Activated naive CD4-positive, alpha-beta T cell treated with anti-CD3 and anti-CD28 coated beads, Interleukin-2, amount 50 U/mL, for 24 hours (primary cell): ENCODE measurements around the gene ABCB11.
"Not testable (repeated sequence)": the region's sequence is repeated elsewhere in the genome, so short reads cannot be mapped to it uniquely, and the experiment has no call there.

Experiments used
- H3K27ac Mint-ChIP-seq: one replicate; pipeline ENCODE4 v1.8.0; 2021; ENCODE audit warnings: mild to moderate bottlenecking, mixed read lengths
- H3K27me3 Mint-ChIP-seq: one replicate; pipeline ENCODE4 v1.8.0; 2021; ENCODE audit warnings: mixed read lengths
- H3K36me3 Mint-ChIP-seq: one replicate; pipeline ENCODE4 v1.8.0; 2021; ENCODE audit warnings: mixed read lengths
- H3K4me1 Mint-ChIP-seq: one replicate; pipeline ENCODE4 v1.8.0; 2021; ENCODE audit warnings: mixed read lengths
- H3K4me3 Mint-ChIP-seq: one replicate; pipeline ENCODE4 v1.8.0; 2021; ENCODE audit warnings: mild to moderate bottlenecking, mixed read lengths
- H3K9me3 Mint-ChIP-seq: one replicate; pipeline ENCODE4 v1.8.0; 2021; ENCODE audit warnings: mixed read lengths

ABCB11 gene

DNA sequence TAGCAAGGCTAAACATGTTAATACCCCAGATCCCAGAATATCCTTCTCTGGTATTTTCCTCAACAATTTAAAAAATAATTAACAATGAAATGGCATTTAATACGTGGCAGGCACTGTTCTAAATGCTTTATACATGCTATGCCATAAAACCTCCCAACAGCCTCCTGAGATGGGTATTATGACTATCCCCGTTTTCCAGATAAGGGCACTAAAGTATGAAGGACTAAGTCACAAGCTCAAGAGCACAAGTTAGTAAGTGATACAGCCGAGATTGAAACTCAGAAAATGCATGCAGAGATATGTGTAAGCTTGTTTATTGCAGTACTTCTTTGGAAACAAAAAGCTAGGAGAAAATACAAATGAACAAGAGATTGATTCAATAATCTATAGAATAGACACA, 8.0 kb downstream of the ABCB11 start:
- Mint-ChIP-seq H3K9me3 (no peaks in the 10 kb centered on the region), H3K36me3 (no peaks in the 10 kb centered on the region), H3K27ac (no peak overlapping the region), H3K4me1 (peaks cover 7% of the 10 kb centered on the region), H3K27me3 (peaks cover 2% of the 10 kb centered on the region), H3K4me3 (no peak overlapping the region)

DNA sequence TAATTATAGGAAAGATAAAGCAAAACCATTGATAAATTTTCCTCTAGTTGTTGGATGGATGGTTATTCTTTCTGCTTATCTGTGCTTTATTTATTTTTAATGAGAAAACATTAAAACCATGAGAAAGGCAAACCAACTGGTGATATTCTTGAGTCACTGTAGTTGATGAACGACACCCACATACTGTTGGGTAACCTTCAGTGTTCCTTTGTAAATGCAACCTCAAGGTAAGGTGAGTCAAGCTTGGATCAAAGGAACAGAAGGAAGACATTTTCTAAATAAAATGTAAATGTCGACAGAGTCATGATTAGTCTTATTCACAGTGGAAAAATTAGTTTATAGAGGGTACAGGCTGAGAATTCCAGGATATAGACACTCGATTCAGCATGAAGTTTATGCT, 12.7 kb downstream of the ABCB11 start:
- no peak overlapping the region for H3K4me3 Mint-ChIP-seq
- no peaks in the 10 kb centered on the region for H3K9me3 Mint-ChIP-seq
- no peaks in the 10 kb centered on the region for H3K4me1 Mint-ChIP-seq
- peaks cover 2% of the 10 kb centered on the region for H3K27me3 Mint-ChIP-seq
- H3K36me3 Mint-ChIP-seq: no peaks in the 10 kb centered on the region
- H3K27ac Mint-ChIP-seq: no peak overlapping the region

DNA sequence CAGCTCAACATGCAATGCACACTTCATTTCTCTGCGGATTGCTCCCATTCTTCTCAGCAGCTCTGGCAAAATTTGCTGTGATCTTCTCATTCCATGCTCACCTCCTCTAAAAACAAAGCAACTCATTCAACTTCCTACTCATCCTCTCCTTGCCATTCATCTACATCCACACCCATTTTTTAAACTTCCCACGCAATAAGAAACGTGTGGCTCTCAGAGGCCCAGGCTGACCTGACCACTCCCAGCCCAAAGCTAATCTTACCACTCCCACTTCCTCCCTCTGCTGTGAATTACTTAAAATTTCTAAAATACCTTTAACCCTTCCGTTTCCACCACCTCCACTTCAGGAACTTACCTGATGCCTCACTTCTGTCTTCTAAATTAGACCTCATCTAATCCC, 15.2 kb downstream of the ABCB11 start:
- Mint-ChIP-seq H3K9me3 (no peaks in the 10 kb centered on the region), H3K27ac (no peak overlapping the region), H3K36me3 (no peaks in the 10 kb centered on the region), H3K27me3 (peaks cover 2% of the 10 kb centered on the region), H3K4me1 (no peaks in the 10 kb centered on the region), H3K4me3 (no peak overlapping the region)

DNA sequence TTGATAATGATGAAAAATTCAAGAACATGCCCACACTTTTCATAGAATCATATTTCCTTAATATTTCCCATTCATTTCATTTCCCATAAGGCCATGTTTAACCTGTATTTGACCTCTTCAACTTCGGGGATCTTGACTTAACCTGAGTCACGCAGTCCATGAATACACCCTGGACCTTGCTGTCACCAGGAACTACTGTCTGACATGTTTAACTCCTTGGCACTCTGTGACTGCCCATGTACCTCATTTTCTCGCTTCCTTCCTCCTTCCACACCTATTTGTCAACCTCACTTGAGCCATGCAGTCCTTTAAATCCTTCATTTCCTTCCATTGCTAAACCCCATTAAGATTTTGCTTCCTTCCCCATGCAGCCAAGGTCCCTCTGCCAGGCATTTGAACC, 16.3 kb downstream of the ABCB11 start:
- H3K9me3 Mint-ChIP-seq: no peaks in the 10 kb centered on the region
- H3K36me3 Mint-ChIP-seq: no peaks in the 10 kb centered on the region
- peaks cover 2% of the 10 kb centered on the region for H3K27me3 Mint-ChIP-seq
- H3K4me1 Mint-ChIP-seq: no peaks in the 10 kb centered on the region
- H3K4me3 Mint-ChIP-seq: no peak overlapping the region
- no peak overlapping the region for H3K27ac Mint-ChIP-seq

DNA sequence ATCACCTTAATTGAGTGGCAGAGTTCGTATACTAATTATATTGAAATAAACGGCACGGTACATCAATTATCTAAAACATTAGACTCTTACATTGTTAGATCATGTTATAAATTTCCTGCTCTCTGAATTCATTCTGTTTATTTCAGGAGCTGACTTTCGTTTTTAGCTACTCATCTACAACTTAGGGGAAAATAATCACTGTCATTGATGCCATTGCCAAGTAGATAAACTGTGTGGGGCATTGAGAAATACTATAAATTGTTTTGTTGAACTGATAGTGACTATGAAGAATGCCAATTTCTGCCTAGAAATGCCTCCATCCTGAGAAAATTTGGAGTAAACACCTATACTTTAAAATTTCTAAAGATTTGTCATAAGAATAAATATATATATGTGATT, 17.5 kb downstream of the ABCB11 start:
- H3K27ac Mint-ChIP-seq: no peak overlapping the region
- no peaks in the 10 kb centered on the region for H3K36me3 Mint-ChIP-seq
- H3K9me3 Mint-ChIP-seq: no peaks in the 10 kb centered on the region
- H3K4me1 Mint-ChIP-seq: no peaks in the 10 kb centered on the region
- H3K4me3 Mint-ChIP-seq: no peak overlapping the region
- H3K27me3 Mint-ChIP-seq: no peaks in the 10 kb centered on the region

DNA sequence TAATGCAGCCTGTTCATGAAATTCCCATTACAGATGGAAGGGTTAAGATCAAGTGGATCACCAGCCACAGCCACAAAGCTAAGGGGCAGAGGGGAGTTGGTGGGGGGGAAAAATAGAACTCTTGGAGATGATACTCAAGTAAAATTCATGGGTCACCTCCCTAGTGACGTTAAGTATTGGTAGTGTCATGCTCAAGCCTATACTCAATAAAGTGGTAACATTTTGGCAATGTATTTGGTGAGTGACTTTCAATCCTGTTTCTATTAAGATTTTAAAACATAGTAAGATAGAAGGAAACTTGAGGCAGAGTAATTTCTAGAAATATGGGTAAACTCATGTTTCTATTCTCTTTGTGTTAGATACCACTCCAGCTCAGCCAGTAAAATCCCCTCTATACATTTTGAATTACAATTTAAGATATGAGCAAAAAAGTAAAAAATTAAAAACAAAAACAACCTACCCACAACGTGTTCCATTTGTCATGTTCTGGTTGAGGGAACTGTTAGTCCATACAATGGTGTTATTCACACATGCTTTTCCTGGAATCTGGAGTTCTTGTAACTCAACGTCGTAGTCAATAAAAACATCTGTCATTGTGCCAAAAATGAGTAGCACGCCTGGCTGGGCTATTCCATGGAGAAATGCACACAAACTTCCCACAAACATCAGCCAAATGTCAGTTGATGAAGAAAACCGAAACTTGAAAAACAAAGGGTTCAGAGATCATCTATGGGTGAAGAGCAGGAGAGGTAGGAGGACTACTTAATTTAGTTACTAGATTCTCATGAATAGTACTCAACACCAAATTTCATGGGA, 18.1 kb downstream of the ABCB11 start:
- no peaks in the 10 kb centered on the region for H3K27me3 Mint-ChIP-seq
- no peak overlapping the region for H3K27ac Mint-ChIP-seq
- H3K4me3 Mint-ChIP-seq: no peak overlapping the region

DNA sequence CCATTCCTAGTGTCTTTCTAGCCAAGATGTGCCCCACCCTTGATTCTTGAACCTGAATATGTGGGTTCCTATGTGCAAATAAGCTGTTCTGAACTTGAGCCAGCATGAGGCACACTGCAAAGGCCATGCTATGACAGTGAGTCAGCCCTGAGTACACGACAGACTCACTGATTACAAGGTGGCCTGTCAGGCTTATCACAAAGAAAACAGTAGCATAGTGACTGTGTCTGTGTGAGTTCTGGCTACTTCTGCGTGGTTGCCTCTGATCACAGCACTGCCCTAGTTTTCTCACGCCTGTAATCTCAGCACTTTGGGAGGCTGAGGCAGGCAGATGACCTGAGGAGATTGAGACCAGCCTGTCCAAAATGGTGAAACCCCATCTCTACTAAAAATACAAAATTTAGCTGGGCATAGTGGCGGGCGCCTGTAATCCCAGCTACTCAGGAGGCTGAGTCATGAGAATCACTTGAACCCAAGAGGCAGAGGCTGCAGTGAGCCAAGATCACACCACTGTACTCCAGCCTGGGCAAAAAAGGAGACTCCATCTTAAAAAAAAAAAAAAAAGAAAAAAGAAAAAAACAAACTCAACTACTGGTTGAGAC, 18.8 kb downstream of the ABCB11 start:
- H3K4me1 Mint-ChIP-seq, H3K27ac Mint-ChIP-seq, H3K27me3 Mint-ChIP-seq, H3K36me3 Mint-ChIP-seq, H3K4me3 Mint-ChIP-seq, H3K9me3 Mint-ChIP-seq: not testable (repeated sequence)

More for the DNA sequence above, 18.1 kb downstream of the ABCB11 start:
- Mint-ChIP-seq H3K36me3 (no peaks in the 10 kb centered on the region), H3K9me3 (no peaks in the 10 kb centered on the region), H3K4me1 (no peaks in the 10 kb centered on the region)

DNA sequence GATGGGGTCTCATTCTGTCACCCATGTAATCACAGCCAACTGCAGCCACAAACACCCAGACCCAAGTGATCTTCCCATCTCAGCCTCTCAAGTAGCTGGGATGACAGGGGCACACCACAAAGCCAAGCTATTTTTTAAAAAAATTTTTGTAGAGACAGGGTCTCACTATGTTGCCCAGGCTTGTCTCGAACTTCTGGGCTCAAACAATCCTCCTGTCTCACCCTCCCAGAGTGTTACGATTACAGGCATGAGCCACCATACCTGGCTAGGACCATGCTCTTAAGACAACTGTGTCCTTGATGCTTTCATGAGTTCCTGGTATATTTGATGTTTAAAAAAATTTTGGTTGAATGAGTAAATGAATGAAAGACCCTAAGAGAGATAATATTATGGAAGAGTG, 19.4 kb downstream of the ABCB11 start:
- no peaks in the 10 kb centered on the region for H3K27me3 Mint-ChIP-seq
- H3K4me3 Mint-ChIP-seq: no peak overlapping the region
- H3K27ac Mint-ChIP-seq: no peak overlapping the region
- no peaks in the 10 kb centered on the region for H3K4me1 Mint-ChIP-seq
- H3K9me3 Mint-ChIP-seq: no peaks in the 10 kb centered on the region
- H3K36me3 Mint-ChIP-seq: no peaks in the 10 kb centered on the region

DNA sequence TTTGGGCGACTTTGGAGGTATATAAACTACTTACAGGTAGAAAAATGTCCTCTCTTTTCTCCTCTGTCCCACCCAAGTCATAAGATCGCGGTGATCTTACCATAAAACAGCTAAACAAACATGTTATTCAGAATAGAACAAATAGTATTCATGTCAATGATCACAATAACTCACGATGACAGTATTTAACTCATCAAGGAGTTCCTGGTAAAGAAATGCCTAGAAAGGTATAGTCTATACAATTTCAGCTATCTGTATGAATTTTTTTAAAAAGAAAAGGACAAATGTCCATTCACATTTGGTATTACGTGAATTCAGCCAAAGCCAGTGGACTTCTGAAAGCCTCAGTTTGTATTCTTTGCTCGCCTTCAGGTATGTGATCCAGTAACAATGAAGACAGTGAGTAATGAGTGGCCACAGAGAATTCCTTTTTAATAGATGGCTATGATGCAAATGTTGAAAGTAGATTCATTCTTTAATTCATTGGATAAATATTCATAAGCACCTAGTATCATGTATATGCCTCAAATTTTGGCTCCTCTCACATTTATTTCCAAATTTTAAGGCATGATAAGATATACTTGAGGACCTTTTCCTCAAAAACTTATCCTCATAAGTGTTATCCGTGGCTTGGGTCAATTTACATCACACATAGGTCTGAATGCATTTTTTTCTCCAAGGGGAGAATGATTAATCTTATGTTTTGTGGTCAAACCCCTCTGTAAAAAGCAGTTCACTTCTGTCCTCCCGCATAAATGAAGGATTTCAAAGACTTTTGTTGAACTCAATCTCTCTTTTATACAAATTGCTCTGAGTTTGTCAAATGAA, 20.3 kb downstream of the ABCB11 start:
- Mint-ChIP-seq H3K4me1 (no peaks in the 10 kb centered on the region), H3K27me3 (no peaks in the 10 kb centered on the region), H3K27ac (no peak overlapping the region), H3K4me3 (no peak overlapping the region), H3K9me3 (no peaks in the 10 kb centered on the region), H3K36me3 (no peaks in the 10 kb centered on the region)

DNA sequence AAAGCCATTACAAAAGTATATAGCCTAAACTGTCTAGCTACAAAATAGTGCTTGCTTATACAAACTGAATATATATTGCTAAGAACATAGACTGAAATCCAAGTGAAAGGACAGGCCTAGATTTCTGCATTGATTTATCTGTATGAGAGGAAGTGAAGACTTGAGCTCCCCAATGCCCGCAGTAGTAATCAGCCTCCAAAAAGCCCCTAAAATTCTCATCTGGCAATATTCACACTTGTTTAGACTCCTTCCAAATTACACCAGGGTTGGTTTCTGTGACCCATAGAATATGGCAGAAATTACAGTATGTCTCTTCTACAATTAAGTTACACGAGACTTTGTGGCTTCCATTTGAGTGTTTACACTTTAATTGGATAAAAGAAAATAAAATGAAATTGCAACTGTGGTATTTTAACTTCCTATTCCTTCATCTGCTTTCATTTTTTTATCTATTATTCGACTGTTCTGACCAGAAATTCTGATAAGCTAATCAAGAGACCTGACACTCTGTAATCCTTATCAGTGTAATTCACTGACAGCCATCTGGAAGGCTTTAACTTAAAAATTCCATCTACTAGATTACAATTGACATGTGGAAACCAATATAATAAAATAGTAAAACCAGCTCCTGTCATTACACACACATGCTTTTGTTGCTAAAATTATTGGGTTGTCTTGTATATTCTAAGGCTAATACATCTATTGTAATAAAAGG, 21.1 kb downstream of the ABCB11 start:
- H3K4me1 Mint-ChIP-seq: no peaks in the 10 kb centered on the region

DNA sequence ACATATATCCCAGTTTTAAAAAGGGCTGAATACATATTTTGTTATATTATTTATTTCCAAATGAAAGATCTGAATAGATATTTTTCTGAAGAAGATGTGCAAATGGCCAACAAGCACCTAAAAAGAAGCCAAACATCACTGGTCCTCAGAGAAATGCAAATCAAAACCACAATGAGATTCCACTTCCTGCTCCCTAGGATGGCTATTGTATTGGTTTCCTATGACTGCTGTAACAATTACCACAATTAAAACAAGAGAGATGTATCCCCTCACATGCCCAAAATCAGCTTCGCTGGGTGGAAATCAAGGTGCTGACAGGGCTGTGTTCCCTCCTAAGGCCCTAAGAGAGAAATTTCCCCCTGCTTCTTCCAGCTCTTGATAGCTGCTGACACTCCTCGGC, 23.2 kb downstream of the ABCB11 start:
- peaks cover 1% of the 10 kb centered on the region for H3K27me3 Mint-ChIP-seq
- H3K9me3 Mint-ChIP-seq: no peaks in the 10 kb centered on the region
- no peak overlapping the region for H3K27ac Mint-ChIP-seq
- no peaks in the 10 kb centered on the region for H3K4me1 Mint-ChIP-seq
- no peak overlapping the region for H3K4me3 Mint-ChIP-seq
- no peaks in the 10 kb centered on the region for H3K36me3 Mint-ChIP-seq

More for the DNA sequence above, 21.1 kb downstream of the ABCB11 start:
- H3K27ac Mint-ChIP-seq: no peak overlapping the region
- no peak overlapping the region for H3K4me3 Mint-ChIP-seq
- no peaks in the 10 kb centered on the region for H3K9me3 Mint-ChIP-seq
- H3K36me3 Mint-ChIP-seq: no peaks in the 10 kb centered on the region
- H3K27me3 Mint-ChIP-seq: no peaks in the 10 kb centered on the region

DNA sequence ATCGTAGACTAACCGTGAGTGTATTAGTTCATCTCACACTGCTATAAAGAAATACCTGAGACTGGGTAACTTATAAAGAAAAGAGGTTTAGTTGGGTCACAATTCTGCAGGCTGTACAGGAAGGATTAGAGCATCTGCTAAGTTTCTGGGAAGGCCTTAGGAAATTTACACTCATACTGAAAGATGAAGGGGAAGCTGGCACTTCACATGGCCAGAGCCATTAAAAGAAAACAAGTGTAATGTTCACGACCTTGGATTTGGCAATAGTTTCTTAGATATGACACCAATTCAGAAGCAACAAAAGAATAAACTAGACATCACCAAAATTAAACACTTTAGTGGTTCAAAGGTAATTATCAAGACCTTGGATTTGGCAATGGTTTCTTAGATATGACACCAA, 23.8 kb downstream of the ABCB11 start:
- Mint-ChIP-seq H3K4me3 (no peak overlapping the region), H3K27ac (no peak overlapping the region), H3K4me1 (no peaks in the 10 kb centered on the region), H3K27me3 (peaks cover 1% of the 10 kb centered on the region), H3K9me3 (no peaks in the 10 kb centered on the region), H3K36me3 (no peaks in the 10 kb centered on the region)

DNA sequence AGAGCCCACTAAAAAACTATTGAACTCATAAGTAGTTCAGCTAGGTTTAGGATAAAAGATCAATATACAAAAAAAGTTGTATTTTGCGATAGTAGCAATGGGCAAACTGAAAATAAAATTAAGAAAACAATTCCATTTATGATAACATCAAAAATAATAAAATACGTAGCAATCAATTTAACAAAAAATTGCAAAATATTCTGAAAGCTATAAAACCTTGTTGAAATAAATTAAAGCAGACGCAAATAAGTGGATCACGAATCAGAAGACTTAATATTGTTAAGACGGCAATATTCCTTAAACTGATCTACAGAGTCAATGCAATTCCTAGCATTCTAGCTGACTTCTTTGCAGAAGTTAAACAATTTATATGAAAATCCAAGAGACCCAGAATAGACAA, 24.5 kb downstream of the ABCB11 start:
- Mint-ChIP-seq H3K4me3 (no peak overlapping the region), H3K9me3 (no peaks in the 10 kb centered on the region), H3K27ac (no peak overlapping the region), H3K4me1 (no peaks in the 10 kb centered on the region), H3K27me3 (peaks cover 1% of the 10 kb centered on the region), H3K36me3 (no peaks in the 10 kb centered on the region)

DNA sequence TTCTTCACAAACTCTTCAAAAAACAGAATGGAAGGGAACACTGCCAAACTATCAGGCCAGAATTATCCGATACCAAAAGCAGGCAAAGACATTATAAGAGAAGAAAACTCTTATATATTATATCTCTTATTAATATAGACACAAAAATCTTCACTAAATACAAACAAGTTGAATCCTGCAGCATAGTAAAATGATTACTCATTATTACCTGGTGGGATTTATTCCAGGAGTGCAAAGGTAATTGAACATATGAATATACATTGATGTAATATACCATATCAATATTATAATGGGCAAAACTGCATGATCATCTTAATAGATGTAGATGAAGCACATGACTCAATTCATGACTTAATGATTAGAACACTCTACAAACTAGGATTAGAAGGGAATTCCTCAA, 25.1 kb downstream of the ABCB11 start:
- Mint-ChIP-seq H3K4me1 (no peaks in the 10 kb centered on the region), H3K9me3 (no peaks in the 10 kb centered on the region), H3K4me3 (no peak overlapping the region), H3K27ac (no peak overlapping the region), H3K27me3 (peaks cover 1% of the 10 kb centered on the region), H3K36me3 (no peaks in the 10 kb centered on the region)

DNA sequence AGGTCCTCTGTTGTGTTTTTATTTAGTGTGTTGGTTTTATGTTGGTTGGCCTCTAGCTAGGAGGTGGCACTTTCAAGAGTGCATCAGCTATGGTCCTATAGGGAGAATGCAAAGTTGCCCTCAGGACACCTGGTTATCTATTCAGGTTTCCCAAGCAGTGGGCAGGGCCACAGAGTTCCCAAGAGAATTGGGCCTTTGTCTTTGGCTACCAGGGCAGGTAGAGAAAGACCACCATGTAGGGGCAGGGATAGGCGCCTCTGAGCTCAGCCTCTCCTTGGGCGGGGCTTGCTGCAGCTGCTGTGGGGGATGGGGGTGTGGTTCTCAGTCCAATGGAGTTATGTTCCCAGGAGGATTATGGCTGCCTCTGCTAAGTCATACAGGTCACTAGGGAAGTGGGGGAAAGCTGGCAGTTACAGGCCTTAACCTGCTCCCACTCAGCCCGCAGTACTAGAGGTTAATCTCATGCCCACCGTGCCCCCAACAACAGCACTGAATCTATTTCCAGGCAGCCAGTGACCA, 26.0 kb downstream of the ABCB11 start:
- Mint-ChIP-seq H3K9me3 (no peaks in the 10 kb centered on the region), H3K27ac (no peak overlapping the region), H3K27me3 (peaks cover 1% of the 10 kb centered on the region), H3K36me3 (no peaks in the 10 kb centered on the region), H3K4me3 (no peak overlapping the region), H3K4me1 (no peaks in the 10 kb centered on the region)
